ENCODE measurements around the gene GSK3B.

DNA sequence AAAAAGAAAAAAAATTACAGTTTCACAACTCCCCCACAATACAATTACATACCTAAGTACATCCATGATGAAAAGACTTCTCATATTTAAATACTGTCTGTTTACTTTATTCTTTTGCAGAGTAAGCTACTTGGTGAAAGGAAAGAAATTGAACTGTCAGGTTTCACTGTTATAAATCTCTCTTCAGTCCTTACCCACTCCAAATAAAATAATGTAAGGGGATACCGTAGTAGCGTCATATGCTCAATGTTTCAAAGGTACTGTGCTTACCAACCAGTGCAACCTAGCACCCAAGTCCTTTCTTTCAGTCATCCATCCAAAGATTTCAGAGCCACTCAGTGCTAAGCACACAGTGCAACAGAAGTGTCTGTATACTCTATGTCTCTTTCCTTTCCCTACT lies 13.4 kb downstream of the GSK3B start:
- no peak for TF ChIP-seq ZNF274 (IDR thresholded peaks at IDR 0.05; ENCODE audit: low read depth, low read length)
- no peak for TF ChIP-seq SP1 (IDR thresholded peaks at IDR 0.05; ENCODE audit: low read depth)
- TF ChIP-seq, protein P1, sequence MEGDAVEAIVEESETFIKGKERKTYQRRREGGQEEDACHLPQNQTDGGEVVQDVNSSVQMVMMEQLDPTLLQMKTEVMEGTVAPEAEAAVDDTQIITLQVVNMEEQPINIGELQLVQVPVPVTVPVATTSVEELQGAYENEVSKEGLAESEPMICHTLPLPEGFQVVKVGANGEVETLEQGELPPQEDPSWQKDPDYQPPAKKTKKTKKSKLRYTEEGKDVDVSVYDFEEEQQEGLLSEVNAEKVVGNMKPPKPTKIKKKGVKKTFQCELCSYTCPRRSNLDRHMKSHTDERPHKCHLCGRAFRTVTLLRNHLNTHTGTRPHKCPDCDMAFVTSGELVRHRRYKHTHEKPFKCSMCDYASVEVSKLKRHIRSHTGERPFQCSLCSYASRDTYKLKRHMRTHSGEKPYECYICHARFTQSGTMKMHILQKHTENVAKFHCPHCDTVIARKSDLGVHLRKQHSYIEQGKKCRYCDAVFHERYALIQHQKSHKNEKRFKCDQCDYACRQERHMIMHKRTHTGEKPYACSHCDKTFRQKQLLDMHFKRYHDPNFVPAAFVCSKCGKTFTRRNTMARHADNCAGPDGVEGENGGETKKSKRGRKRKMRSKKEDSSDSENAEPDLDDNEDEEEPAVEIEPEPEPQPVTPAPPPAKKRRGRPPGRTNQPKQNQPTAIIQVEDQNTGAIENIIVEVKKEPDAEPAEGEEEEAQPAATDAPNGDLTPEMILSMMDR (IDR thresholded peaks at IDR 0.05 in 2 of 3, conservative IDR thresholded peaks at IDR 0.05 in 1 of 3; ENCODE audit: borderline replicate concordance in 1 of 3, insufficient read depth in 1 of 3, low read depth in 2 of 3, low read length in 2 of 3), result no peak
- TF ChIP-seq POLR2A (IDR thresholded peaks at IDR 0.05; ENCODE audit: borderline replicate concordance, extremely low read depth, insufficient read depth, insufficient read length), result no peak
- no peak for TF ChIP-seq YY1 (IDR thresholded peaks at IDR 0.05; ENCODE audit: extremely low read depth, insufficient replicate concordance, low read depth, low read length)
- TF ChIP-seq EZH2 (IDR thresholded peaks at IDR 0.05), result no peak
- TF ChIP-seq JUND (IDR thresholded peaks at IDR 0.05), result no peak
- no peak for TF ChIP-seq POLR2AphosphoS5 (IDR thresholded peaks at IDR 0.05; ENCODE audit: low read depth, low read length)
- no peak for TF ChIP-seq SRF (IDR thresholded peaks at IDR 0.05; ENCODE audit: low read depth)

Data from HCT116 (cell line).